Natural killer cell (primary cell): Measurements from ENCODE around the gene NEUROD2. TPM values are rescaled to one million over a fixed set of nuclear protein-coding genes. Genes with fewer than 3 reads are reported as not detected.

Experiments used
- ATAC-seq, 3 donors: fragments of 150-1000 bp in 2 of 3; fragments of 200-7000 bp in 1 of 3; cut with Tn5 transposase; 1 replicate in 1 of 3; 2 replicates in 2 of 3; pipeline ENCODE4 v1.10.0; 2021; ENCODE audit warnings: mild to moderate bottlenecking in 2 of 3, moderate library complexity in 2 of 3
- DNase-seq, 2 donors: peaks; one replicate each; pipeline versions ENCODE4 v3.0.0 to v3.0.0-alpha.2; 2013 to 2021; ENCODE audit warnings: mixed read lengths in 1 of 2
- H3K27ac ChIP-seq: one replicate; pipeline ENCODE4 v1.5.1; 2013; ENCODE audit warnings: mild to moderate bottlenecking, low read length
- H3K27me3 ChIP-seq: one replicate; pipeline ENCODE4 v1.6.1; 2013; ENCODE audit warnings: low read length; ENCODE audit not compliant: control insufficient read depth, insufficient read depth
- H3K36me3 ChIP-seq: one replicate; pipeline ENCODE4 v1.6.1; 2013; ENCODE audit warnings: low read length; ENCODE audit not compliant: control insufficient read depth, insufficient read depth
- H3K4me1 ChIP-seq: one replicate; pipeline ENCODE4 v1.6.1; 2013; ENCODE audit warnings: low read length; ENCODE audit not compliant: control insufficient read depth, insufficient read depth
- H3K4me3 ChIP-seq: one replicate; pipeline ENCODE4 v1.5.1; 2013; ENCODE audit warnings: low read length
- H3K9me3 ChIP-seq: one replicate; pipeline ENCODE4 v1.6.1; 2013; ENCODE audit warnings: low read length; ENCODE audit not compliant: control insufficient read depth, insufficient read depth
- H3K27ac Mint-ChIP-seq, 2 donors: one replicate each; pipeline ENCODE4 v1.8.0; 2022; ENCODE audit warnings: mild to moderate bottlenecking in 2 of 2, mixed read lengths in 2 of 2, moderate library complexity in 1 of 2
- H3K27me3 Mint-ChIP-seq, 2 donors: one replicate each; pipeline ENCODE4 v1.8.0; 2022; ENCODE audit warnings: low read depth in 2 of 2, mixed read lengths in 2 of 2
- H3K36me3 Mint-ChIP-seq: one replicate; pipeline ENCODE4 v1.8.0; 2022; ENCODE audit warnings: mixed read lengths
- H3K4me1 Mint-ChIP-seq, 2 donors: one replicate each; pipeline ENCODE4 v1.8.0; 2022; ENCODE audit warnings: mixed read lengths in 2 of 2
- H3K4me3 Mint-ChIP-seq: one replicate; pipeline ENCODE4 v1.8.0; 2022; ENCODE audit warnings: mild to moderate bottlenecking, moderate library complexity, mixed read lengths
- H3K9me3 Mint-ChIP-seq, 2 donors: one replicate each; pipeline ENCODE4 v1.8.0; 2022; ENCODE audit warnings: mixed read lengths in 2 of 2
- CTCF ChIP-seq: fragments of 200-600 bp; IDR thresholded peaks from one replicate; pipeline ENCODE4 v1.8.0; 2022; ENCODE audit warnings: antibody characterized with exemption
- WGBS: methylation state at CpG from one replicate; pipeline ENCODE4 v1.1.7; 2013; ENCODE audit warnings: missing lambda C conversion rate; ENCODE audit not compliant: insufficient coverage; 5-methylcytosine and 5-hydroxymethylcytosine counted together
- intact Hi-C: fragments of 100-400 bp; cut with micrococcal nuclease; formaldehyde crosslinking; loops from one replicate; pipeline ENCODE4 v1.14.2; 2022
- total RNA-seq, 4 donors: library from RNA; stranded (reverse); fragments of 120-200 nt in 1 of 4; gene quantifications; one replicate each; pipeline versions ENCODE4 v1.2.3 to v1.2.4, GENCODE V29; 2013 to 2022

Gene NEUROD2
- total RNA-seq, 3 donors from 2014 or later (not counting 1 experiment from before 2014, with no cell fraction given) = not detected

- 85% methylated on average over 4 of the region's 4 CpGs for WGBS
- peak overlapping the region; percentile 5 to 54 for H3K27ac Mint-ChIP-seq
- H3K4me1 ChIP-seq = peaks cover 64% of the 10 kb centered on the region
- H3K9me3 ChIP-seq = no peaks in the 10 kb centered on the region
- no peak overlapping the region for H3K4me3 Mint-ChIP-seq
- TF ChIP-seq CTCF = no peak
- intact Hi-C loops = no loop called here
- DNase-seq (no peak), ATAC-seq (no peak)
- H3K36me3 ChIP-seq = no peaks in the 10 kb centered on the region
- H3K27me3 ChIP-seq = no peaks in the 10 kb centered on the region
- H3K9me3 Mint-ChIP-seq = no peaks in the 10 kb centered on the region
- no peak overlapping the region for H3K4me3 ChIP-seq
- H3K27ac ChIP-seq = no peak overlapping the region
- peaks cover 74 to 75% of the 10 kb centered on the region in 2 donors for H3K4me1 Mint-ChIP-seq
- no peaks in the 10 kb centered on the region for H3K36me3 Mint-ChIP-seq
- no peaks in the 10 kb centered on the region for H3K27me3 Mint-ChIP-seq
Observed at GRCh38 chr17:39643271-39643670, 35.6 kb upstream of the NEUROD2 start.

DNA sequence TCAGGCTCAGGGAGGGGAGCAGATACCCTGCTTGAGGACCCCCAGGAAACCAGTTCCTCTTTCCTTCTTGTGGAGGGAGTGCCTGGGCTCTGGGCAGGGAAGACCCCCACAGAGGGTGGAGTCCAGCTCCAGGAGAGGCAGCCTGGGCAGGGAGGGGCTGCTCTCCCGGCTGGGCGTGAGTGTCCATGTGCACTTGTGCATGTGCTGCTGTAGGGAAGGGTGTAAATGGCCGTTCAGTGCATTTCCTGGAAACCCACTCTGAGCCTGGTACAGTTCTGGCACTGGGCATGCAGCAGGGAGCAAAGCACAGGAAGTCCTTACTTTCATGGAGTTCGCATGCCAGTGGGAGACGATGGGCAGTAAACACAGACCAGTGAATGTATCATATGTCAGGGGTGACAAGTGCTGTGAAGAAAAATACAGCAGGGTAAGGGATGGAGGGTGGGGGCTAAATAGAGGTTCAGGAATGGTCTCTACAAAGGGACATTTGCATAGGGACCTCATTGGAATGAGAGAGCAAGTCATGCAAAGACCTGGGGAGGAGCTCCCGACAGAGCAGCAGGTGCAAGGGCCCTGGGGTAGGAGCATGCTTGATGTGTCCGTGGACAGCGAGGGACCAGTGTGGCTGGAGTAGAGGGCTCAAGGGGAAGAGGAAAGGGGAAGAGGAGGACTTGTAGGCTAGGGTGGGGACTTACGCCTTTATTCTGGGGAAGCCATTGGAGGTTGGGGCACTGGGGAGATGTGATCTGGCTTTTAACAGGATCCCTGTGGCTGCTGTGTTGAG lies 34.8 kb upstream of the NEUROD2 start:
- no peaks in the 10 kb centered on the region for H3K9me3 Mint-ChIP-seq
- H3K4me1 Mint-ChIP-seq = peaks cover 82 to 83% of the 10 kb centered on the region in 2 donors
- H3K4me1 ChIP-seq = peaks cover 72% of the 10 kb centered on the region

GRCh38 chr17:39641883-39642282 lies 34.2 kb upstream of the NEUROD2 start:
- peaks cover 75% of the 10 kb centered on the region for H3K4me1 ChIP-seq
- no peak for TF ChIP-seq CTCF
- Mint-ChIP-seq H3K27me3 (no peaks in the 10 kb centered on the region), H3K27ac (peak overlapping the region; percentile 54 to 57), H3K4me1 (peaks cover 83 to 85% of the 10 kb centered on the region in 2 donors), H3K36me3 (no peaks in the 10 kb centered on the region), H3K4me3 (no peak overlapping the region), H3K9me3 (no peaks in the 10 kb centered on the region)
- no peak overlapping the region for H3K4me3 ChIP-seq
- no peaks in the 10 kb centered on the region for H3K36me3 ChIP-seq
- no peaks in the 10 kb centered on the region for H3K9me3 ChIP-seq
- ATAC-seq = no peak
- DNase-seq = no peak
- WGBS = 76% methylated on average over 7 of the region's 7 CpGs
- intact Hi-C loops = no loop called here
- no peaks in the 10 kb centered on the region for H3K27me3 ChIP-seq
- H3K27ac ChIP-seq = no peak overlapping the region

More for the DNA sequence above, 34.8 kb upstream of the NEUROD2 start:
- peak overlapping the region; percentile 5 to 54 for H3K27ac Mint-ChIP-seq
- no peak overlapping the region for H3K4me3 ChIP-seq
- no peaks in the 10 kb centered on the region for H3K27me3 ChIP-seq
- intact Hi-C loops = no loop called here
- no peaks in the 10 kb centered on the region for H3K27me3 Mint-ChIP-seq
- 85% methylated on average over 9 of the region's 9 CpGs for WGBS
- no peaks in the 10 kb centered on the region for H3K36me3 Mint-ChIP-seq
- H3K36me3 ChIP-seq = no peaks in the 10 kb centered on the region
- no peaks in the 10 kb centered on the region for H3K9me3 ChIP-seq
- TF ChIP-seq CTCF = no peak
- peak overlapping the region; percentile 43 for H3K4me3 Mint-ChIP-seq
- H3K27ac ChIP-seq = no peak overlapping the region
- no peak for DNase-seq
- no peak for ATAC-seq

DNA sequence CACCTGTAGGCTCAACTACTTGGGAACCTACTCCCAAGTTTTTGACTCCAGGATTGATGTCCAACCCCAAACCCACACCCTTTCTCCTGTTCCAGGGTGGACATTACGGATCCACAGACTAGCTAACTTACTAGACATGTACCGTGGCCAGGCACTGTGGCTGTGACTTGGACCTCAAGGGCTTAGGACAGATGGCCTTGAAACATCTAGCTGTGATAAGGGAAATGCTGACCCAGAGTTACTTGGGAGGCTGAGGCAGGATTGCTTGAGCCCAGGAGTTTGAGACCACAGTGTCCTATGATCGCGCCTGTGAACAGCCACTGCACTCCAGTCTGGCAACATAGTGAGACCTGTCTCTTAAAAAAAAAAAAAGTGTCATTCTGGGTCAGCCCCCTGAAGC lies 33.4 kb upstream of the NEUROD2 start:
- Mint-ChIP-seq H3K36me3 (no peaks in the 10 kb centered on the region), H3K4me1 (peaks cover 83 to 92% of the 10 kb centered on the region in 2 donors), H3K9me3 (no peaks in the 10 kb centered on the region), H3K4me3 (peak overlapping the region; percentile 42), H3K27me3 (no peaks in the 10 kb centered on the region), H3K27ac (peak overlapping the region; percentile 54 to 57)
- DNase-seq (no peak), ATAC-seq (no peak)
- WGBS = 93% methylated on average over 4 of the region's 4 CpGs
- no peaks in the 10 kb centered on the region for H3K36me3 ChIP-seq
- no peaks in the 10 kb centered on the region for H3K27me3 ChIP-seq
- TF ChIP-seq CTCF = no peak
- peaks cover 82% of the 10 kb centered on the region for H3K4me1 ChIP-seq
- intact Hi-C loops = no loop called here
- no peak overlapping the region for H3K4me3 ChIP-seq
- H3K27ac ChIP-seq = no peak overlapping the region
- H3K9me3 ChIP-seq = no peaks in the 10 kb centered on the region
